HG02943 (cell line): Measurements from ENCODE around the gene OVCA2.

ENCODE experiments used
- ATAC-seq: cut with Tn5 transposase; IDR thresholded peaks from one replicate; pipeline ENCODE4 v1.9.1; 2021; ENCODE audit warnings: mild to moderate bottlenecking, low read depth, moderate library complexity; ENCODE audit not compliant: unreplicated experiment

OVCA2 gene

DNA sequence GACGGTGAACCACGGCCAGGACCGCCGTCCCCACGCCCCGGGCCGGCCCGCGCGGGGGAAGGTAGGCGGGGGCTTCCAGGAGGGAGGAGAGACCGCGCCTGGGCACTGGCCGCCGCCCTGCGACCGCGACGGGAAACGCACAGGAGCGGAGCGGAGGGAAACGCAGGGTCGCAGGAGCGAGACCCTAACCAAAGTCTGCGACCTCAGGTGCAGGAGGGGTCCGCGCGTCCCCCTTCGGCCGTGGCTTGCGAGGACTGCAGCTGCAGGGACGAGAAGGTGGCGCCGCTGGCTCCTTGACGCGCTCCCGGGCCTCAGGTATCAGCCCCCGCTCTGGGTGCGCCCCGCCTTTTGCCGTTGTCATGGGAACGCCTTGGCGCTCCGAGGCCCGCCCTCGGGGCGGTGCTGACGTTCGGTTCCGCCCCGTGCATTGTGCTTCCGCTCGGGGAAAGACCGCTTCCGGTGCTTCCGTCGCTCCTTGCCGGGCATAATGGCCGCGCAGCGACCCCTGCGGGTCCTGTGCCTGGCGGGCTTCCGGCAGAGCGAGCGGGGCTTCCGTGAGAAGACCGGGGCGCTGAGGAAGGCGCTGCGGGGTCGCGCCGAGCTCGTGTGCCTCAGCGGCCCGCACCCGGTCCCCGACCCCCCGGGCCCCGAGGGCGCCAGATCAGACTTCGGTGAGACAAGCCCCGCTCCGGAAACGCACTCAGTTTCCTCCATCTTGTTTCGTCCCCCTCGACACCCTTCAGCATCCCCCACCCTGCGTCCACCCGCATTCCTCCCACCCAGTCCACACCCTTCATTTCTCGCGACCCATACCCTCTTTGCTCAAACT is at the start of gene OVCA2:
Gene OVCA2, plus strand, starts transcription at position 462 of the 829 bp plus-strand sequence. Its CDS starts 26 bp downstream, at position 488.
- ATAC-seq = peak; percentile 83

GRCh38 chr17:1992541-1992940 is 49.3 kb upstream of the OVCA2 start:
- no peak for ATAC-seq

DNA sequence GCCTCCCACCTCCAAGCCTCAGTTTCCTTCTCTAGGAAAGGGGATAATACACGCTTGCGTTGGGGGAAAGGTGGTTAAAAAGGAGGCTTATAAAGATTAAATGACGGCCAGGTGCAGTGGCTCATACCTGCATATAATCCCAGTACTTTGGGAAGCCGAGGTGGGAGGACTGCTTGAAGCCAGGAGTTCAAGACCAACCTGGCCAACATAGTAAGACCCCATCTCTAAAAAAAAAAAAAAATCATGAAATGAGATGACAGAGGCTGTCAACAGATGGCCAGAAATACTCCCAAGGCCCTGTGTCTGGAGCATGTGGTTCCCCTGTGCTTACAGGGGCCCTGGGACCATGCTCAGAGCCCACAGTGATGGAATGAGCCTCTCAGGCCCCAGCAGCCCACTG is 47.1 kb upstream of the OVCA2 start:
- no peak for ATAC-seq

DNA sequence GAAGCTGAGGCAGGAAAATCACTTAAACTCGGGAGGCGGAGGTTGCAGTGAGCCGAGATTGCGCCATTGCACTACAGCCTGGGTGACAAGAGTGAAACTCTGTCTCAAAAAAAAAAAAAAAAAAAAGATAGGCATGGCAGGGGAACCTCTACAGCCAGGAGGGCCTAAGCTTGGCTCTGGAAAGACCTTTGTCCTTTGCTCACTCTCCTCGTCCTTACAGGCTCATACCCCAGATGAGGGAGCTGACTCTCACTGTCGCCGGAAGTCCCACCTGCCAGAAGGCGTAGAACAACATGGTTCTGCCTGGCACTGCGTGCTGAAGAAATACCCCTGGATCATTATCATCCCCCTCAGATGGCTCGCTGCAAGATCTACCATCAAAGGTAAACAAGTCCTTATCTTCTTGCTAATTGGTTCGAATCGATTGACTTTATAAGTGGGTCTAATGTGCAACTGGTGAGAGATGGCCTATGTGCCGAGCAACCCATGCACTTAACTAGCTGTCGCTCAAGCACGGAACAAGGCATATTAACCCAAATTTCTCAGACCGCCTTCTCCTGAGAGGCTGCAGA is 46.4 kb upstream of the OVCA2 start:
- ATAC-seq = no peak

DNA sequence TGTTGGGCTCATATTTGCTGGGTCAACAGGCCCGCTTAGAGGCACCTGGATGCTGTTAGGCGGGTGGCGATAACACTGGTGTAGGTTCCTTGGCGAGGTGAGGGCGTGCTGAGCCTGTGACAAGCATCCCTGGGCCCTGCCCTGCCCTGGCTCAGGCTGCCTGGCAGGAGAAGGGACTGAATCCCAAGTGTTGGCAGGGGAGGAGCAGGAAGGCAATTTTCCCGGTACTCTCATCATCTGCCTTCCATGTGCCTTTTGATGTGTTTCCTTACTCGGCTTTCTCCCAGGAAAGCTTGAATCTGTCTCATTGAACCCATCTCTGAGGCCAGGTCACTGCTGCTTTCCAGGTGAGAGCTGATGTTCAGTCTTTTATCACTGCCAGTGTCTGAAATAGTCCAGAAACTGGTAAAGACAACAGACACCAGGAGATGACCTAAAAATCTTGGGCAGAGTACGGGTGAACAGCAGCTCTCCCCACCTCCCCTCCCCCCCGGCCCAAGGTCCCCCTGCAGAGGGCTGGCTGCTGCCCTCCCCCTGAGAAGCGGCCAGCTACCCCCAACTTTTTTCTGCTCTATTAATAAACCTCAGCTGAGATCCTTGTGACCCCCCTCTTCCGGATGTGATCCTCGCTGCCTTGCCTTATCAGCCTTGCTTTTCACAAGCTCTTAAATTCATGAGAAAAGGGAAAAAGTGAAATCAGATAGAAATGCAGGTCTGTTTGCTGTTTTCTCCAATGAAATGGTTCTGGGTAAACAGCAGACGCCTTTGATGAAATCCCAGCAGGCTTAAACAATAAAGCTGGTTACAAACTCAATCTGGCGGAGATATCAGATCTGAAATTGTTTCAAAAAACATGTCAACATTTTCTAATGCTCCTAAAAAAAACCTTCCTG is 45.7 kb upstream of the OVCA2 start:
- no peak for ATAC-seq

DNA sequence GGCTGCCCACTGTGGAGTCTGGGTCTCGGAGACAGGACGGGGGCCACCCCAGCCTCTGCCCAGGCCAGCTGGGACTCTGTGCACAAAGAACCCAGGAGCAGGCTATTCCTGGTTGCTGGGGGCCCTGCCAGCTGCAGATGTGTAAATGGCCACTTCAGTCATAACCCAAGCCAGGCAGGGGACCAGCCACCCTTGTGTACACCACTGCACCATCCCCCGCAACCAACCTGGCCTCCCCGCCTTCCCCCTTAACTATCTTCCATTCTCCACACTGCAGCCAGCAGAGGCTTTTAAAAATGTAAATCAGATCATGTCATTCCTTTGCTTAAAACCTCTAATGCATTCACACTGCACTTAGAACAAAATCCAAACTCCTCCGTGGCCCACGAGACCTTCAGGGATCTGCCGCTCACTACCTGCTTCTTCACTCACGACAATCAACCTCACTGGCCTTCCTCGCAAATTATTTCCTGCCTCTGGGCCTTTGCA is 45.0 kb upstream of the OVCA2 start:
- ATAC-seq = no peak

- ATAC-seq = no peak
Measured at GRCh38 chr17:1997289-1997926, 44.4 kb upstream of the OVCA2 start.

DNA sequence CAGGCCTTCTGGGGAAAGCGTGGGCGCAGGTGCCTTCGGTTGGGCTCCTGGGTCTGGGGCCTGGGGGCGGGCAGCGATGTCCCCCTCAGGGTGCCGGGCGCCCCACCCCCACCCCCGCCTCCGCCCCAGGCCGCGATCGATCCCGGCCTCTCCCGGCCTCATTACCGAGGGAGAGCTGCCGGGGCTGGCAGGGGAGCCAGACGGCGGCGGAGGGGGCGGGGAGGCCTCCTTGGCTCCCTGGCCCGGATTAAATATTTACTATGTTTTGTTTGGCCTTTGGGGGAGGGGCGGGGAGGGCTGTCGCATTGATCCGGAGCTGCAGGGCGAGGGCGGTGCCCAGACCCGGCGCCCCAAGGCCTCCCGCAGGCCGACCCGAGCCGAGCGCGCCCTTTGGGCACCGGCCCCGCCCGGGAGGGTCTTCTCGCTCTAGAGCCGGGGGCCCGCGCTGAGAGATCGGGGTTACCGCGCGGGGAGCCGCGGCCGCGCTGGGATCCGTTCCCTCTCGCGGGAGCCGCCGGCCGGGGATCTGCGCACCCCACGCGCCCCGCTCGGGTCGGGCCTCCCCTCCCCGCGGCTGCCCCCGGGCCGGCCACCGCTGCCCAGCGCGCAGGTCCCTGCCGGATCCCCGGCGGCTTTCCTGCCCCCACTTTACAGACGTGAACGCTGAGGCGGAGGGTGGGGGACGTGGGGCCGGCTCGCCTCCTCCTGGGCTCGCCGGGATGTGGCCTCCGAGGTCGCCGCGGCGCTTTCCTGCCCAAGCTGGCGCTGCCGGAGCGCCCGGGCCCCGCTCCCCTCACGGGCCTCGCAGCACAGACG is 43.7 kb upstream of the OVCA2 start:
- ATAC-seq = no peak

GRCh38 chr17:1999557-2000251 is 42.1 kb upstream of the OVCA2 start:
- ATAC-seq = no peak

GRCh38 chr17:2002767-2003329 is 39.0 kb upstream of the OVCA2 start:
- ATAC-seq = no peak

- no peak for ATAC-seq
Measured at GRCh38 chr17:2003525-2003924, 38.3 kb upstream of the OVCA2 start.

DNA sequence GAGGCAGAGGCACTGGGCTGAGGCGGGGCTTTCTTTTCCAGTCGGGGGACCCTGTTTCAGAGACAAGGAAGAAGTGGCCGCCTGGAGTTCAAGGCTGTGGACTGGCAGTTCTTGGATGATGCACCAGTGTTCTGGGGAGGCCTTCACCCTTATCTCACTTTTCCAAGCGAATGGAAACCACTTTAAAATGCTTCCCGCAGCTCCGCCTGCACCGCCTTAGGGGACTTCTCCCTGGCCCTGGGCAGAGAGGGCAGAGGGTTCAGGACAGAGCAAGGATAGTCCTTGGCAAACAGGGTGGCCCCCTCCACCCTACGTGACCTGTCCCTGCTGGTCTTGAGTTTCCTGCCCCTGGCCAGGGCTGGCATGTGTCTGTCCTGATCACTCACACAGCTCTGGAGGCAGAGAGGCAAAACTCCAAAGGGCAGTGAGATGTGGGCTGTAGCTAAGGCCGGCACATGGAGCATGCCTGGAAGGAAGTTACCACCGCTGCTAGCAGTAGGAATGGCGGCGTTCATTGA is 37.3 kb upstream of the OVCA2 start:
- no peak for ATAC-seq

DNA sequence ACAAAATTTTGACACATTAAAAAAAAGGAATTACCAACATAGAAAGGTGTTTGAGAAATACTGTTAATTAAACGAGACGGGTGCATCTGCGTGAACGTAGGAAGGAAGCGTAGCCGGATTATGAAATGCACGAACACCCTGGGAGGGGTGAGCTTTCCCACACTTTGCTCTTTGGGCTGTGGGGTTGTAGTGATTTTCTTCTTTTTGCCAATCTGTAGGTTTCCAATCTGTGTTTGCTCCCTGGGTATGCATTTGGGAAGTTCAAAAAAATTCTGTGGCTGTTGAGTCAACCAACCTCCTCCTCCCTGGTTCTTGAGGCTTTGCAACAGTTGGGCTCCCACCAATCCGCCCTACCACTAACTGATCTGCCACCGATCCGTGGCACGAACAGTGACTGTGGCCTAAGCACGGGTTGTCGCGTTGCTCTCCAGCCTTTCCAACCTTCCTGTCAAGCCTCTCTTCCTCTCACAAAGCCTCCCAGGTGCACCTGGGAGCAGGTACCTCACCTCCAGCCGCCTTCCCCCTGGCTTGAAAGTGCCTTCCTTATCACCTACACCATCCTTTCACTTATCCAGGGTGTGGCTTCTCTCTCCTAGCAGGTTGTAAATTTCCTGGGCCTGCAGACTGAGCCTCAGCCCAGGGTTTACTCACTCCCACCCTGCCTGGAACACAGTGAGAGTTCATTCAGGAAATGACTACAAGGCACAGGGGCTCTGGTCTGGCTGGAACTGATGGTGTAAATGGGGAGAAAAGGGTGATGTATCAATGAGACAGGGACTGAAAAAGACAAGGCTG is 33.3 kb upstream of the OVCA2 start:
- ATAC-seq = no peak

DNA sequence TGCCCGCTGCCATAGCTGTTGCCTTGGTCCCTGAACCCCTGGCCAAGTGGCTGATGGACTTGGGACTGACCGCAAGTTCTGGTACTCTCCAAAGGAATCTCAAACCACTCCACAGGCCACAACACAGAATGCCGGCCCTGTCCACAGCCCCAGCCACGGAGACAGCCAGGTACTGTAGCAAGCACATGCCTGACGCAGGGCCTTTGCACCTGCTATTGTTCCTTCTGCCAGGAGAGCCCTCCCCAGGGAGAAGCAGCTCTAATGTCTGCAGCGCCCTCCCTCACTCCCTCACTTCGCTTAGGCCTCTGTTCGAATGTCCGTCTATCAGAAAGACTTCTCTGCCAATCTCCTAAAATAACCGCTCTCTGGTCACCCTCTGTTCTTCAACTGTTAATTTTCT is 32.1 kb upstream of the OVCA2 start:
- ATAC-seq = no peak

DNA sequence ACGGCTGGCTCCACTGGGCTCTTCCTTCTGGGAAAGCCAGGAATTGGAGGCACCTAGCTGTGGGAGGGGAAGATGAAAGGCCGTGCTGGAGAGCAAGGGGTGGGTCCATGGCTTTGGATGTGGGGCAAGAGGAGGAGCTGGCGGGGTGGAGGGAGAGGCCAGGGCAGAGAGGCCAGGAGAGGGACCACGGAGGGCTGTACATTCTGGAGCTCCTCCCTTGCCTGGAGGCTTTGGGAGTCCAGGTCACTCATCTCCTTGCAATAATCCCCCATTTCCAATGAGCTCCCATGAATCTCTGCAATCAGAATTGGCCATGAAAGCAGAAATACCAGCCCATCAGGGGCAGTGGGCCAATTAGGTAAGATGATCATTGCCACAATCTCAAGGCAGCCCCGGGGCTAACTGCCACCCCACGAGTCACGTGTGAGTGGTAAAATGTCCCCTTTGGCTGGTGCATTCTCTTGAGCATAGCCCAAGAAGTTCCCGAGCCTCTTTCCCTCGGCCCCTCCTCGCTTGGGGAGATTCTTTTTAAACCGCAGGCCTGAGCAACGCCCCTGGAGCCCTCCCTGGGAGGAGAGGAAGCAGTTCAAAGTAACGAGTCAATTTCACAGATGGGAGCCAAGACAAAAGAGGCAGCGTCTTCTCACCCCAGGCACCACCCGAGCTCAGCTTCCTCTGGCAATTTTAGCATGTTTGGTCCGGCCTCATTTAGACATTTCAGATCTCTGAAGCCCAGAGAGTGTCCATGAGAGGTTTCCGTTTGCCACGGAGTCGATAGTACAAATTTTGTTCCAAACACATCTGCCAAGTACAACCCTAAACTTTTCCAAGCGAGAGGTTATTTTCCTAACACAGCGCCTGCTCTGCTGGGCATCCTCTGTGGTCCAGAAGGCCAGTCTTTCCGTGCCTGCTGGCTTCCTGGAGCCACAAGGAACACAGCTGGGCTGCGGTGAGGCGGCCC is 30.1 kb upstream of the OVCA2 start:
- ATAC-seq = no peak

- no peak for ATAC-seq
Measured at GRCh38 chr17:2012499-2012898, 29.3 kb upstream of the OVCA2 start.
